Measurements from ENCODE around the gene OSBPL2. TPM values are rescaled to one million over a fixed set of nuclear protein-coding genes. Genes with fewer than 3 reads are reported as not detected.

OSBPL2 gene
- total RNA-seq, 2 experiments from 2014 or later: 52.8 to 54.4 TPM

- no peak overlapping the region for H3K4me3 Mint-ChIP-seq
- peaks cover 46% of the 10 kb centered on the region for H3K36me3 Mint-ChIP-seq (ENCODE audit: low read depth)
- ChIA-PET CTCF (no interaction called here), POLR2A (no interaction called here)
- Histone ChIP-seq H3K36me3 (ENCODE audit: insufficient read depth, low read length) (peaks cover 39% of the 10 kb centered on the region), H3K4me3 (ENCODE audit: low read length) (no peak overlapping the region), H3K4me1 (ENCODE audit: insufficient read depth, low read length) (no peaks in the 10 kb centered on the region), H3K27me3 (ENCODE audit: control insufficient read depth in 1 of 2, insufficient read depth in 2 of 2, low read length in 2 of 2) (no peaks in the 10 kb centered on the region), H3K9me3 (ENCODE audit: control insufficient read depth in 1 of 2, insufficient read depth in 1 of 2, low read length in 2 of 2) (no peaks in the 10 kb centered on the region), H3K27ac (ENCODE audit: low read depth in 1 of 2, low read length in 2 of 2) (no peak overlapping the region)
- H3K9me3 Mint-ChIP-seq: no peaks in the 10 kb centered on the region
- TF ChIP-seq CTCF (IDR thresholded peaks at IDR 0.05): no peak
- no peaks in the 10 kb centered on the region for H3K4me1 Mint-ChIP-seq (ENCODE audit: low read depth)
- H3K27me3 Mint-ChIP-seq: no peaks in the 10 kb centered on the region
- no peak overlapping the region for H3K27ac Mint-ChIP-seq
- intact Hi-C loops (cut with DNase I, micrococcal nuclease): no loop called here
- DNase-seq (no peak), ATAC-seq (ENCODE audit: poor library complexity) (no peak)
Observed at GRCh38 chr20:62202676-62203377, 35.5 kb upstream of the OSBPL2 start.

GRCh38 chr20:62203378-62204030 is 34.8 kb upstream of the OSBPL2 start:
- no peaks in the 10 kb centered on the region for H3K4me1 Mint-ChIP-seq (ENCODE audit: low read depth)
- H3K27ac ChIP-seq (ENCODE audit: low read depth in 1 of 2, low read length in 2 of 2): no peak overlapping the region
- no peaks in the 10 kb centered on the region for H3K27me3 ChIP-seq (ENCODE audit: control insufficient read depth in 1 of 2, insufficient read depth in 2 of 2, low read length in 2 of 2)
- peaks cover 32% of the 10 kb centered on the region for H3K36me3 ChIP-seq (ENCODE audit: insufficient read depth, low read length)
- no peak overlapping the region for H3K27ac Mint-ChIP-seq
- TF ChIP-seq CTCF (IDR thresholded peaks at IDR 0.05): no peak
- no peaks in the 10 kb centered on the region for H3K9me3 Mint-ChIP-seq
- no peak overlapping the region for H3K4me3 ChIP-seq (ENCODE audit: low read length)
- CTCF ChIA-PET: no interaction called here
- DNase-seq (no peak), ATAC-seq (ENCODE audit: poor library complexity) (no peak)
- POLR2A ChIA-PET: no interaction called here
- H3K4me3 Mint-ChIP-seq: no peak overlapping the region
- intact Hi-C loops (cut with DNase I, micrococcal nuclease): no loop called here
- H3K36me3 Mint-ChIP-seq (ENCODE audit: low read depth): peaks cover 42% of the 10 kb centered on the region
- H3K4me1 ChIP-seq (ENCODE audit: insufficient read depth, low read length): no peaks in the 10 kb centered on the region
- H3K9me3 ChIP-seq (ENCODE audit: control insufficient read depth in 1 of 2, insufficient read depth in 1 of 2, low read length in 2 of 2): no peaks in the 10 kb centered on the region
- no peaks in the 10 kb centered on the region for H3K27me3 Mint-ChIP-seq

- ATAC-seq (ENCODE audit: poor library complexity): no peak
- peaks cover 0 to 14% of the 10 kb centered on the region in 2 experiments for H3K9me3 ChIP-seq (ENCODE audit: control insufficient read depth in 1 of 2, insufficient read depth in 1 of 2, low read length in 2 of 2)
- H3K4me1 ChIP-seq (ENCODE audit: insufficient read depth, low read length): no peaks in the 10 kb centered on the region
- ChIA-PET CTCF (no interaction called here), POLR2A (no interaction called here)
- peaks cover 14% of the 10 kb centered on the region for H3K36me3 ChIP-seq (ENCODE audit: insufficient read depth, low read length)
- Mint-ChIP-seq H3K4me3 (no peak overlapping the region), H3K4me1 (ENCODE audit: low read depth) (no peaks in the 10 kb centered on the region), H3K36me3 (ENCODE audit: low read depth) (peaks cover 21% of the 10 kb centered on the region), H3K27me3 (no peaks in the 10 kb centered on the region), H3K9me3 (no peaks in the 10 kb centered on the region), H3K27ac (no peak overlapping the region)
- H3K4me3 ChIP-seq (ENCODE audit: low read length): no peak overlapping the region
- no peak overlapping the region for H3K27ac ChIP-seq (ENCODE audit: low read depth in 1 of 2, low read length in 2 of 2)
- TF ChIP-seq CTCF (IDR thresholded peaks at IDR 0.05): no peak
- intact Hi-C loops (cut with DNase I, micrococcal nuclease): no loop called here
- peaks cover 0 to 14% of the 10 kb centered on the region in 2 experiments for H3K27me3 ChIP-seq (ENCODE audit: control insufficient read depth in 1 of 2, insufficient read depth in 2 of 2, low read length in 2 of 2)
- no peak for DNase-seq
Observed at GRCh38 chr20:62205618-62206387, 32.5 kb upstream of the OSBPL2 start.
